H9 (cell line): ENCODE measurements around the gene CHSY1. TPM values are rescaled to one million over a fixed set of nuclear protein-coding genes. Genes with fewer than 3 reads are reported as not detected.

ENCODE experiments used
- DNase-seq: peaks from one replicate; pipeline ENCODE4 v3.0.0-alpha.2; 2017
- H2AFZ ChIP-seq: one replicate; pipeline ENCODE4 v1.6.1; 2013; ENCODE audit warnings: mild to moderate bottlenecking, low read length, control low read depth, moderate library complexity
- H2AK5ac ChIP-seq: 2 replicates; pipeline ENCODE4 v1.6.1; 2013; ENCODE audit warnings: low read length, control low read depth, mixed read lengths; ENCODE audit not compliant: insufficient read length
- H2BK120ac ChIP-seq: one replicate; pipeline ENCODE4 v1.6.1; 2013; ENCODE audit warnings: low read depth, mild to moderate bottlenecking, low read length, control low read depth, inconsistent platforms; ENCODE audit not compliant: poor library complexity, severe bottlenecking
- H2BK12ac ChIP-seq: 2 replicates; pipeline ENCODE4 v1.6.1; 2013; ENCODE audit warnings: low read length, control low read depth, mixed read lengths, low read depth; ENCODE audit not compliant: insufficient read length
- H2BK15ac ChIP-seq: 2 replicates; pipeline ENCODE4 v1.6.1; 2013; ENCODE audit warnings: low read depth, low read length, control low read depth
- H2BK20ac ChIP-seq: one replicate; pipeline ENCODE4 v1.6.1; 2013; ENCODE audit warnings: low read depth, mild to moderate bottlenecking, low read length, control low read depth, inconsistent platforms; ENCODE audit not compliant: poor library complexity, severe bottlenecking
- H2BK5ac ChIP-seq: 2 replicates; pipeline ENCODE4 v1.6.1; 2013; ENCODE audit warnings: low read length, control low read depth, mixed read lengths; ENCODE audit not compliant: insufficient read length
- H3K14ac ChIP-seq: 2 replicates; pipeline ENCODE4 v1.6.1; 2013; ENCODE audit warnings: low read length, control low read depth; ENCODE audit not compliant: insufficient read depth
- H3K18ac ChIP-seq: 2 replicates; pipeline ENCODE4 v1.6.1; 2013; ENCODE audit warnings: low read depth, mild to moderate bottlenecking, mixed read lengths, low read length, control low read depth; ENCODE audit not compliant: insufficient read length
- H3K23ac ChIP-seq: 2 replicates; pipeline ENCODE4 v1.6.1; 2013; ENCODE audit warnings: low read length, control low read depth, mixed read lengths, low read depth; ENCODE audit not compliant: insufficient read length
- H3K23me2 ChIP-seq: 2 replicates; pipeline ENCODE4 v1.6.1; 2013; ENCODE audit warnings: low read depth, mild to moderate bottlenecking, mixed read lengths, low read length, control low read depth; ENCODE audit not compliant: insufficient read length, poor library complexity, severe bottlenecking
- H3K27ac ChIP-seq: 2 replicates; pipeline ENCODE4 v1.5.1; 2013; ENCODE audit warnings: low read length, control low read depth, mixed read lengths, low read depth; ENCODE audit not compliant: insufficient read length
- H3K27me3 ChIP-seq: 2 replicates; pipeline ENCODE4 v1.6.1; 2013; ENCODE audit warnings: low read length, control low read depth, inconsistent platforms; ENCODE audit not compliant: insufficient read depth
- H3K4ac ChIP-seq: 2 replicates; pipeline ENCODE4 v1.6.1; 2013; ENCODE audit warnings: low read depth, mild to moderate bottlenecking, control low read depth, inconsistent platforms, low read length, moderate library complexity
- H3K4me1 ChIP-seq: 2 replicates; pipeline ENCODE4 v1.6.1; 2013; ENCODE audit warnings: low read length, control low read depth, inconsistent platforms; ENCODE audit not compliant: insufficient read depth
- H3K4me2 ChIP-seq: 2 replicates; pipeline ENCODE4 v1.6.1; 2013; ENCODE audit warnings: low read length, control low read depth, mixed read lengths; ENCODE audit not compliant: insufficient read length, insufficient read depth
- H3K56ac ChIP-seq: 2 replicates; pipeline ENCODE4 v1.6.1; 2013; ENCODE audit warnings: low read depth, mild to moderate bottlenecking, mixed read lengths, low read length, control low read depth; ENCODE audit not compliant: insufficient read length
- H3K79me1 ChIP-seq: 2 replicates; pipeline ENCODE4 v1.6.1; 2013; ENCODE audit warnings: low read depth, mild to moderate bottlenecking, moderate library complexity, low read length, control low read depth, inconsistent platforms; ENCODE audit not compliant: insufficient read depth, poor library complexity, severe bottlenecking
- H3K79me2 ChIP-seq: 2 replicates; pipeline ENCODE4 v1.6.1; 2013; ENCODE audit warnings: low read length, control low read depth, inconsistent platforms; ENCODE audit not compliant: insufficient read depth
- H3K9ac ChIP-seq: 2 replicates; pipeline ENCODE4 v1.6.1; 2013; ENCODE audit warnings: low read length, control low read depth, mixed read lengths; ENCODE audit not compliant: insufficient read length; ENCODE audit errors: extremely low read depth
- H3K9me3 ChIP-seq: one replicate; pipeline ENCODE4 v1.6.1; 2013; ENCODE audit warnings: low read depth, low read length, inconsistent platforms; ENCODE audit not compliant: control insufficient read depth
- H3T11ph ChIP-seq: one replicate; pipeline ENCODE4 v1.6.1; 2013; ENCODE audit warnings: mild to moderate bottlenecking, low read length, control low read depth, inconsistent platforms
- H4K20me1 ChIP-seq: one replicate; pipeline ENCODE4 v1.6.1; 2013; ENCODE audit not compliant: control insufficient read depth, insufficient read length, insufficient read depth
- H4K5ac ChIP-seq: 2 replicates; pipeline ENCODE4 v1.6.1; 2013; ENCODE audit warnings: low read depth, mild to moderate bottlenecking, mixed read lengths, low read length, control low read depth; ENCODE audit not compliant: insufficient read length
- H4K8ac ChIP-seq: replicated peaks from 2 replicates; pipeline ENCODE4 v1.6.1; 2013; ENCODE audit warnings: low read length, control low read depth, mixed read lengths, low read depth; ENCODE audit not compliant: insufficient read length
- H4K91ac ChIP-seq: 2 replicates; pipeline ENCODE4 v1.6.1; 2013; ENCODE audit warnings: low read depth, mild to moderate bottlenecking, moderate library complexity, mixed read lengths, low read length, control low read depth; ENCODE audit not compliant: insufficient read length
- H3K27ac Mint-ChIP-seq, 3 experiments: 2 replicates in 2 of 3; 3 replicates in 1 of 3; pipeline ENCODE4 v1.8.0; 2020 to 2021; ENCODE audit warnings: mixed read lengths in 3 of 3, mild to moderate bottlenecking in 1 of 3, moderate library complexity in 1 of 3
- H3K27me3 Mint-ChIP-seq: 2 replicates; pipeline ENCODE4 v1.8.0; 2021; ENCODE audit warnings: low read depth, mild to moderate bottlenecking, moderate library complexity, mixed read lengths
- H3K36me3 Mint-ChIP-seq, 3 experiments: 2 replicates in 2 of 3; 3 replicates in 1 of 3; pipeline ENCODE4 v1.8.0; 2020 to 2021; ENCODE audit warnings: low read depth in 3 of 3, mixed read lengths in 3 of 3; ENCODE audit not compliant: insufficient read depth in 1 of 3
- H3K4me1 Mint-ChIP-seq, 2 experiments: 2 replicates each; pipeline ENCODE4 v1.8.0; 2020; ENCODE audit warnings: mixed read lengths in 2 of 2
- H3K4me3 Mint-ChIP-seq, 2 experiments: 2 replicates in 1 of 2; 3 replicates in 1 of 2; pipeline ENCODE4 v1.8.0; 2020 to 2021; ENCODE audit warnings: mild to moderate bottlenecking in 2 of 2, mixed read lengths in 2 of 2, moderate library complexity in 1 of 2
- H3K9me3 Mint-ChIP-seq, 2 experiments: 2 replicates in 1 of 2; 3 replicates in 1 of 2; pipeline ENCODE4 v1.8.0; 2020; ENCODE audit warnings: mild to moderate bottlenecking in 2 of 2, mixed read lengths in 2 of 2, moderate library complexity in 1 of 2
- WGBS: extraction: QIAGEN DNeasy Blood & Tissue Kit; methylation state at CpG from one replicate; pipeline ENCODE4 v1.1.7; 2013; ENCODE audit warnings: missing lambda C conversion rate, low lambda C conversion rate, mixed read lengths; ENCODE audit not compliant: insufficient read length; ENCODE audit errors: extremely low coverage; 5-methylcytosine and 5-hydroxymethylcytosine counted together
- total RNA-seq: library from RNA; stranded (reverse); gene quantifications from 2 replicates; pipeline ENCODE4 v1.2.1, GENCODE V29; 2021
- TF ChIP-seq, protein P1 (sequence below): fragments of 200-600 bp; sonication (generic); conservative IDR thresholded peaks from 3 replicates; pipeline ENCODE4 v1.8.0; 2021; ENCODE audit warnings: antibody characterized with exemption, mild to moderate bottlenecking

The CHSY1 gene
- total RNA-seq, 1 experiment from 2014 or later: 68.3 TPM

DNA sequence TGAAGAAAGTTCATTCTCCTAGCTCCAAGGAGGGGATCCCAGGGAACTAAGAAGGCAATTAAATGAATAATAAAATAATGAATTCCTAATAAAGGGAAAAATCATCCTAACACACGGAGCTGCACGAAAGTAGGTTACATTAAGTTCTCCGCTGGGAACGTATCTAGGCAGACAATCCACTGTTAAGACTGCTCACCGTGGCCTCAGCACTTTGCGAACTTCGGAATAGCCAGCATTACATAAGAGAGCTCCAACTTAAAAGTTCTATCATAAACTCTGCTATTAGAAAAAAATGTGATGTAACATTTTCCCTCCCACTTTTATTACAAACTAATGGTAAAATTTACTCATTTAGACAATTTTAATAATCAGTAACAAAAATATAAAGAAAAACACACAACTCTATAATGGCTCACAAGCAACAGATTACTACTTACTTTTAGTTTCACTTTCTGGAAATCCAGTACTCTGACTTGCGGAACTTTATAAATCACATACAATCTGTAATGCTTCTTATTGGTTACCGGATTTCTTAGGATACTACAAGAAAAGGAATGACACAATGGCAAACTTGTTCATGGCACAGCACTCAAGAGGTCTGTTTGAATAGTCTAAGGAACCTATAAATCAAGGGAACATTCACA is 34.7 kb upstream of the CHSY1 start:
- no peaks in the 10 kb centered on the region for H3K4me1 Mint-ChIP-seq
- Histone ChIP-seq H4K91ac (no peak overlapping the region), H3K27ac (no peak overlapping the region), H2BK120ac (no peak overlapping the region), H3K23ac (no peak overlapping the region), H3K9me3 (no peaks in the 10 kb centered on the region), H2BK15ac (no peak overlapping the region), H2BK20ac (no peak overlapping the region), H3K79me1 (peaks cover 6% of the 10 kb centered on the region), H2BK5ac (no peak overlapping the region), H4K8ac (no peak overlapping the region), H2AK5ac (no peak overlapping the region), H3K4me1 (no peaks in the 10 kb centered on the region), H3K56ac (no peak overlapping the region), H2AFZ (no peak overlapping the region), H3K79me2 (peaks cover 4% of the 10 kb centered on the region; the same call in 1 of the 2 replicates), H4K5ac (no peak overlapping the region), H2BK12ac (no peak overlapping the region), H4K20me1 (no peaks in the 10 kb centered on the region), H3K9ac (no peak overlapping the region), H3K27me3 (no peaks in the 10 kb centered on the region), H3K18ac (no peak overlapping the region), H3K4ac (no peak overlapping the region), H3K14ac (no peak overlapping the region), H3K4me2 (no peak overlapping the region), H3K23me2 (no peaks in the 10 kb centered on the region), H3T11ph (no peak overlapping the region)
- WGBS: no CpG with 5 or more reads among the region's 9 CpGs
- no peak for DNase-seq
- no peaks in the 10 kb centered on the region for H3K27me3 Mint-ChIP-seq
- TF ChIP-seq, protein P1, sequence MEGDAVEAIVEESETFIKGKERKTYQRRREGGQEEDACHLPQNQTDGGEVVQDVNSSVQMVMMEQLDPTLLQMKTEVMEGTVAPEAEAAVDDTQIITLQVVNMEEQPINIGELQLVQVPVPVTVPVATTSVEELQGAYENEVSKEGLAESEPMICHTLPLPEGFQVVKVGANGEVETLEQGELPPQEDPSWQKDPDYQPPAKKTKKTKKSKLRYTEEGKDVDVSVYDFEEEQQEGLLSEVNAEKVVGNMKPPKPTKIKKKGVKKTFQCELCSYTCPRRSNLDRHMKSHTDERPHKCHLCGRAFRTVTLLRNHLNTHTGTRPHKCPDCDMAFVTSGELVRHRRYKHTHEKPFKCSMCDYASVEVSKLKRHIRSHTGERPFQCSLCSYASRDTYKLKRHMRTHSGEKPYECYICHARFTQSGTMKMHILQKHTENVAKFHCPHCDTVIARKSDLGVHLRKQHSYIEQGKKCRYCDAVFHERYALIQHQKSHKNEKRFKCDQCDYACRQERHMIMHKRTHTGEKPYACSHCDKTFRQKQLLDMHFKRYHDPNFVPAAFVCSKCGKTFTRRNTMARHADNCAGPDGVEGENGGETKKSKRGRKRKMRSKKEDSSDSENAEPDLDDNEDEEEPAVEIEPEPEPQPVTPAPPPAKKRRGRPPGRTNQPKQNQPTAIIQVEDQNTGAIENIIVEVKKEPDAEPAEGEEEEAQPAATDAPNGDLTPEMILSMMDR: no peak
- no peaks in the 10 kb centered on the region for H3K9me3 Mint-ChIP-seq
- H3K4me3 Mint-ChIP-seq: no peak overlapping the region
- H3K36me3 Mint-ChIP-seq: peaks cover 50 to 94% (median 91%) of the 10 kb centered on the region in 3 experiments
- H3K27ac Mint-ChIP-seq: no peak overlapping the region
